Gastroesophageal sphincter (tissue), 3 donors: Measurements from ENCODE around the gene FOXO1.

Experiments
- CTCF ChIP-seq, 4 experiments: fragments of 200-600 bp in 2 of 4; fragments of 450-650 bp in 2 of 4; sonication (generic) in 1 of 4; IDR thresholded peaks; one replicate each; pipeline ENCODE4 v1.5.1; 2017 to 2019; ENCODE audit warnings: antibody characterized with exemption in 4 of 4, mild to moderate bottlenecking in 2 of 4, moderate library complexity in 2 of 4
- EP300 ChIP-seq: sonication (generic); formaldehyde crosslinking; IDR thresholded peaks from one replicate; pipeline ENCODE4 v1.6.1; 2017; ENCODE audit warnings: antibody characterized with exemption, mild to moderate bottlenecking
- POLR2A ChIP-seq, 2 donors: fragments of 450-650 bp; IDR thresholded peaks; one replicate each; pipeline ENCODE4 v1.6.1; 2017; ENCODE audit warnings: antibody characterized with exemption in 2 of 2, mild to moderate bottlenecking in 2 of 2, moderate library complexity in 1 of 2
- POLR2AphosphoS5 ChIP-seq: sonication (generic); formaldehyde crosslinking; IDR thresholded peaks from one replicate; pipeline ENCODE4 v1.6.1; 2017; ENCODE audit warnings: antibody characterized with exemption

- TF ChIP-seq CTCF (IDR thresholded peaks at IDR 0.05) (no peak), POLR2A (IDR thresholded peaks at IDR 0.05) (no peak), POLR2AphosphoS5 (no peak), EP300 (no peak)
These were observed 5.7 kb downstream of the FOXO1 start for GRCh38 chr13:40660692-40661091.
